ENCODE data around the gene CHST8. TPM values are rescaled to one million over a fixed set of nuclear protein-coding genes. Genes with fewer than 3 reads are reported as not detected.

CHST8 gene
- polyA plus RNA-seq, 2 of the 4 experiments (the other 2 are of a cell fraction), result not detected

DNA sequence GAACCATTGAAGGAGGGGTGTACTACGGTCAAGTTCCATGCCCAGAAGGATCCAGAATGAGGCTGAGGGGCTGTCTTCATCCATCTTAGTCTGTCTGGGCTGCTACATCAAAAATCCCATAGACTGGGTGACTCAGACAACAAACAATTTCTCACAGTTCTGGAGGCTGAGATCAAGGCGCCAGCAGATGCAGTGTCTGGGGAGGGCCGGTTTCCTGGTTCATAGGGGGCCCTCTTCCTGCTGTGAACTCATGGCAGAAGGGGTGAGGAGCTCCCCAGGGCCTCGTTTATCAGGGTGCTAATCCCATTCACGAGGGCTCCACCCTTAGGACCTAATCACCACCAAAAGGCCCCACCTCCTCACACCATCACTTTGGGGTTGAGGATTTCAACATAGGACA is 160.2 kb downstream of the CHST8 start:
- Histone ChIP-seq H3K4me2 (peak overlapping the region; percentile 17; the same call in 1 of the 3 replicates), H3K4me3 (no peak overlapping the region), H3K27ac (peak overlapping the region in 1 of 2 experiments; percentile 31; a peak in 1 of 6 replicates), H3K4me1 (peaks cover 30% of the 10 kb centered on the region), H3K9me3 (0 out of 3 replicates have a peak, but pooled peaks cover 5% of the 10 kb centered on the region)
- DNase-seq (ENCODE audit: low read depth in 1 of 2, low spot score in 1 of 2) (peak; percentile 49 to 68), FAIRE-seq (no peak), ATAC-seq (peak in 1 of 2 experiments; percentile 38; a peak in 3 of 6 replicates)
- TF ChIP-seq NPAS2 (CRISPR knock-in tag; IDR thresholded peaks at IDR 0.05; ENCODE audit: borderline replicate concordance) (no peak), FOSL2 (IDR thresholded peaks at IDR 0.05) (peak; percentile 21; the same call in 1 of the 2 replicates), FOSL2 (CRISPR knock-in tag; IDR thresholded peaks at IDR 0.05) (peak; percentile 55), ZFP36 (IDR thresholded peaks at IDR 0.05; ENCODE audit: borderline replicate concordance, partially characterized antibody) (no peak), TP53 (CRISPR knock-in tag; IDR thresholded peaks at IDR 0.05) (no peak), JUNB (IDR thresholded peaks at IDR 0.05) (peak; percentile 16; the same call in 1 of the 2 replicates), HOXB5 (CRISPR knock-in tag; IDR thresholded peaks at IDR 0.05) (0 out of 2 replicates have a peak, but pooled peaks have one; percentile 23)
- TF ChIP-seq, protein P1, sequence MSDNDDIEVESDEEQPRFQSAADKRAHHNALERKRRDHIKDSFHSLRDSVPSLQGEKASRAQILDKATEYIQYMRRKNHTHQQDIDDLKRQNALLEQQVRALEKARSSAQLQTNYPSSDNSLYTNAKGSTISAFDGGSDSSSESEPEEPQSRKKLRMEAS (IDR thresholded peaks at IDR 0.05), result peak; percentile 74; the same call in 1 of the 2 replicates
- 20% methylated on average over 5 of the region's 5 CpGs for WGBS (ENCODE audit: missing lambda C conversion rate)
- POLR2A ChIA-PET, result no interaction called here
- CTCF ChIA-PET, result interaction anchor here (1.2 to 12.7 kb wide), 8 partner anchors 12 to 598 kb away, joined by 3 to 313 read pairs (median 44); partner anchors contain the start of gene KCTD15

DNA sequence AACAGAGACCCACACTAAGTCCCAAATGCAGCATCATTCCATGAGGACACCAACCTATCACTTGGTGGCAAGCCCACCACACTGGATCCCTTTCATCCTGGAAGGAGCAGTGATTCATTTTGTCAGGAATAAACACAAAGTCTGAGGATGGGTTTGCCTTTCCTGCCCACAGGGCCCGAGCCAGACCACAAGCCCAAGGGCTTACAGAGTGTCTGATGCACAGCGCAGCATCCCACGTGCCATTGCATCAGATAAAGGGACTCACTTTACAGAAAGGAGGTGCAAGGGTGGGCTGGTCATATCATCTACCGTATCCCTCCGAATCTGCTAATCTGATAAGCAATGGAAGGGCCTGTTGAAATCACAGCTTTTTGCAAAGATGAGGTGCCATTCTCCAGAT is 162.7 kb downstream of the CHST8 start:
- 55% methylated on average over 5 of the region's 5 CpGs for WGBS (ENCODE audit: missing lambda C conversion rate)
- TF ChIP-seq ZSCAN20 (CRISPR knock-in tag; IDR thresholded peaks at IDR 0.05) (no peak), GATA3 (IDR thresholded peaks at IDR 0.05; ENCODE audit: borderline replicate concordance) (no peak), CEBPB (IDR thresholded peaks at IDR 0.05) (no peak), HOXB13 (CRISPR knock-in tag; IDR thresholded peaks at IDR 0.05; ENCODE audit: low read depth) (no peak), HOXB5 (CRISPR knock-in tag; IDR thresholded peaks at IDR 0.05) (no peak), FOSL2 (IDR thresholded peaks at IDR 0.05) (no peak), FOSL2 (CRISPR knock-in tag; IDR thresholded peaks at IDR 0.05) (no peak)
- TF ChIP-seq, protein P2, sequence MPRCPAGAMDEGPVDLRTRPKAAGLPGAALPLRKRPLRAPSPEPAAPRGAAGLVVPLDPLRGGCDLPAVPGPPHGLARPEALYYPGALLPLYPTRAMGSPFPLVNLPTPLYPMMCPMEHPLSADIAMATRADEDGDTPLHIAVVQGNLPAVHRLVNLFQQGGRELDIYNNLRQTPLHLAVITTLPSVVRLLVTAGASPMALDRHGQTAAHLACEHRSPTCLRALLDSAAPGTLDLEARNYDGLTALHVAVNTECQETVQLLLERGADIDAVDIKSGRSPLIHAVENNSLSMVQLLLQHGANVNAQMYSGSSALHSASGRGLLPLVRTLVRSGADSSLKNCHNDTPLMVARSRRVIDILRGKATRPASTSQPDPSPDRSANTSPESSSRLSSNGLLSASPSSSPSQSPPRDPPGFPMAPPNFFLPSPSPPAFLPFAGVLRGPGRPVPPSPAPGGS (IDR thresholded peaks at IDR 0.05), result no peak

GRCh38 chr19:33785795-33786194 is 164.0 kb downstream of the CHST8 start:
- 34% methylated on average over 6 of the region's 6 CpGs for WGBS (ENCODE audit: missing lambda C conversion rate)
- no peak for DNase-seq (ENCODE audit: low read depth in 1 of 2, low spot score in 1 of 2)
- no peak for ATAC-seq
- CTCF ChIA-PET, result interaction anchor here (0.6 to 12.7 kb wide), 11 partner anchors 7 to 551 kb away, joined by 3 to 313 read pairs (median 11); partner anchors contain the start of gene KCTD15
- Histone ChIP-seq H3K9me3 (0 out of 3 replicates have a peak, but pooled peaks cover 5% of the 10 kb centered on the region), H3K27ac (no peak overlapping the region), H3K4me3 (no peak overlapping the region), H3K4me1 (peaks cover 19% of the 10 kb centered on the region), H3K4me2 (no peak overlapping the region)
- FAIRE-seq, result peak; percentile 63
- POLR2A ChIA-PET, result interaction anchor here (1.3 kb wide), 1 partner anchor 9 kb away, joined by 3 read pairs; no protein-coding TSS in a partner anchor
- TF ChIP-seq JUN (IDR thresholded peaks at IDR 0.05) (no peak), RARB (CRISPR knock-in tag; IDR thresholded peaks at IDR 0.05) (no peak), KDM5A (IDR thresholded peaks at IDR 0.05) (no peak), EHMT2 (IDR thresholded peaks at IDR 0.05; ENCODE audit: low read depth) (no peak), ZSCAN20 (CRISPR knock-in tag; IDR thresholded peaks at IDR 0.05) (no peak)

More for the DNA sequence above, 162.7 kb downstream of the CHST8 start:
- ATAC-seq, result no peak
- peak; percentile 59 for FAIRE-seq
- ChIA-PET POLR2A (no interaction called here), CTCF (interaction anchor here (0.5 to 12.7 kb wide), 14 partner anchors 10 to 640 kb away, joined by 3 to 313 read pairs (median 9); partner anchors contain the start of gene KCTD15)
- Histone ChIP-seq H3K27ac (no peak overlapping the region), H3K9me3 (0 out of 3 replicates have a peak, but pooled peaks cover 5% of the 10 kb centered on the region), H3K4me3 (no peak overlapping the region), H3K4me2 (no peak overlapping the region), H3K4me1 (peaks cover 19% of the 10 kb centered on the region)
- no peak for DNase-seq (ENCODE audit: low read depth in 1 of 2, low spot score in 1 of 2)

- WGBS (ENCODE audit: missing lambda C conversion rate), result 31% methylated on average over 4 of the region's 4 CpGs
- CTCF ChIA-PET, result interaction anchor here (0.5 to 12.7 kb wide), 8 partner anchors 6 to 358 kb away, joined by 3 to 313 read pairs (median 26); partner anchors contain the start of gene KCTD15
- ATAC-seq (no peak), FAIRE-seq (no peak), DNase-seq (ENCODE audit: low read depth in 1 of 2, low spot score in 1 of 2) (no peak)
- POLR2A ChIA-PET, result no interaction called here
- Histone ChIP-seq H3K4me3 (no peak overlapping the region), H3K4me2 (no peak overlapping the region), H3K9me3 (no peaks in the 10 kb centered on the region), H3K4me1 (peaks cover 3% of the 10 kb centered on the region; the same call in 1 of the 3 replicates), H3K27ac (no peak overlapping the region)
- TF ChIP-seq JUN (IDR thresholded peaks at IDR 0.05) (no peak), RARB (CRISPR knock-in tag; IDR thresholded peaks at IDR 0.05) (no peak), RNF2 (IDR thresholded peaks at IDR 0.05; ENCODE audit: borderline replicate concordance, low read depth) (no peak)
Observed at GRCh38 chr19:33788676-33789075, 166.9 kb downstream of the CHST8 start.
